GF-D8 (cell line): ENCODE data around the gene ODF4.
"Not testable (repeated sequence)": the region's sequence is repeated elsewhere in the genome, so short reads cannot be mapped to it uniquely, and the experiment has no call there.

Experiments used
- DNase-seq: peaks from one replicate; lab custom pipeline; 2025; lab: John Stamatoyannopoulos, UW

ODF4 gene

GRCh38 chr17:8326511-8327302 is 12.9 kb upstream of the ODF4 start:
- no peak for DNase-seq

DNA sequence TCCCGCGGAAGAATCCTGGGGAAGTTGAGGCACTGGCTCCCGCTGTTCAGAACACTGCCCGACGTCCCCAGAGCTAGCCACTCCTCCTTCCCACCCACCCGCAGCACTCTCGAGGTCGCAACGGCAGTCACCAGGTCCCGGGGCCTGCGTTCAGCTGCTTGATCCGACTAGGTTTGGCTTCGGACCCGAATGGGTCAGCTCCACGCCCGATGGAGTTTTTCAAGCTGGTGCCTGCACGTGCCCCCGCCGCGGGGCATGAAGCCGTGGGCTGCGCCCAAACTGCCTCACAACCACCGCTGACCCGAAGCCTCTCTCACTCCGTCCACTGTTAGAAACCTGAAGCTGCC is 12.4 kb upstream of the ODF4 start:
- no peak for DNase-seq

DNA sequence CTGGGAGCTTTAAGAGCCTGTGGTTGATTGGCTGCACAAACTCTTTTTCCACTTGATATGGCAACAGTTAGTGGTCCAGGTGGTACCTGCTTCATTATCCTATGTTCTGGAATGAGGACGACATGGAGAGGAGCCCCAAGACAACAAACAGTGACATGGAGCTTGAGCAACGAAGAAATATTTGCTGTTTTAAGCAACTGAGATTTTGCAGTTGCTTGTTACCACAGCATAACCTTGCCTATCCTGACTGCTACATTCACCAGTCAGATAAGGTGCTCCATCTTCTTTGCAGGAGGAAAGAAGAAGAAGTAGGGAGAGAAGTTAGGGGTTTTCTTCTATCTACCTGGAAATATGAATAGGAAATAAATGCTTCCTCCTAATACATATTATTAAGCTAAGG is 7.5 kb upstream of the ODF4 start:
- no peak for DNase-seq

DNA sequence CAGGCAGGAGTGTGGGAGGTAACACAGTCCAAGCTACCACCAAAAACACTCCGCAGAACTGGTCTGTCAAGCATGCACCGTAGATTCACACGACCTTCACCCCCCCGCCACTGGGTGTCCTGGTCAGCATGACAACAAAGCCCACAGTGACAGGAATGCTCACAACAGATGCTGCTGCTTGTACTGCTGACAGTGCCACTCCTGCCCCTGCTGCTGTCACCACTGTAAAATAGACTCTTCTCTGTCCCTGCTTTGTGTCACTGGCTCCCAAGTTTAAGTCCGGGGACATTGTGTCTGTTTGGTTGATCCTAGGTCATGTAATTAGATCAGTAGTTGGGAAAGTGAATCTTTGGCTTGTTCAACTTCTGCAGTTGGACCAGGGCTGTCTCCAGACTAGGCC is 7.0 kb upstream of the ODF4 start:
- no peak for DNase-seq

- no peak for DNase-seq
These were observed 6.4 kb upstream of the ODF4 start for GRCh38 chr17:8333281-8333680.

DNA sequence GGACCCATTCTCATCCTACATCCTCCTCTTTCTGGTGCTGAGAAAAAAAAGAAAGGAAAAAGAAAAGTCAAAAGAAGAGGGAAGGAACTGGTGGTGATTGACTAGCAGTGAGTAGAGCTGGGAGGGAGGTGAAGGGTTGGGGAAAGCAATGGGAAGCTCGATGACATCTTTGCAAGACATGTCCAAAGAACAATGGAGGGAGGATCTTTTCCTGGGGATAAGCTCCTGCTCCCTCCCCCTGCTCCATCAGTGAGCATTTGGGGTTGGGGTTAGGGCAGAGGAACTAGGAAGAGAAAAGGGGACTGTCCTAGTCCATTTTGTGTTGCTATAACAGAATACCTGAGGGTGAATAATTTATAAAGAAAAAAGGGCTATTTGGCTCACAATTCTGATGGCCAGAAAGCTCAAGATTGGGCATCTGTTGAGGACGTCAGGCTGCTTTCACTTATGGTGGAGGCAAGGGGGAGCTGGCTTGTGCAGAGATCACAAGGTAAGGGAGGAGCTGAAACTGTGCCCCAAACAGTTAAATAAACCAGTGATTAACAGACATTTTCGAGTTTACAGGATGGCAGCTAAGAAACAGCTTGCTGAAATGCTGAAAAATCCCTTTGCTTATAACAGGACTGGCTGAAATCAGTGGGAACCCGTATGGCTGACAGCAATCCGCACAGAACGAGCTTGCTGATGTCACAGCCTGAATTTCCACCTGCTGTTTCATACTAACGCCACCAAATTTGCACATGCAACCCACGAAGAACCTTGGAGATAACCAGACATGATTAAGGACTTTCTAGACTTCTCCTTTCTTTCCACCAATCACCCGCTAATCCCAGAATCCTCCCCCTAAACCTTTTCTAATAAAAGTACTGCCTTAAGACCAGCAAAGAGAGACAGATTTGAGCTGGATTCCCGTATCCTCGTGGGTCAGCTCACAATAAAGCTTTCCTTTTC is 1.6 kb upstream of the ODF4 start:
- peak; percentile 52 for DNase-seq

DNA sequence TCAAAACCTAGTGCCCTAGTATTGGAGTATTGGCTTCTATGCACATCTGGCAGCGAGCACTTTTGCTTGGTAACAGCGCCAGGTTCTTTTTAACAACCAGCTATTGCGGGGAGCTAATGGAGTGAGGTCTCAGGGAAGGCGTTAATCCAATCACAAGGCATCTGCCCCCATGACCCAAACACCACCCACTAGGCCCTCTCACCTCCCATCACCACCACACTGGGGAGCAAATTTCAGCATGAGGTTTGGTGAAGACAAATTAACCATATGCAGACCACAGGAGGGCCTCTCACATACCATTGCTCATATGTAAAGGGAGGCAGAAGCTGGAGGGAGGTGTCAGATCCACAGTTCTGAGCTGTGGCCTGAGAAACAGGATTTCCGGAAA is 893 bp upstream of the ODF4 start:
- DNase-seq = no peak

DNA sequence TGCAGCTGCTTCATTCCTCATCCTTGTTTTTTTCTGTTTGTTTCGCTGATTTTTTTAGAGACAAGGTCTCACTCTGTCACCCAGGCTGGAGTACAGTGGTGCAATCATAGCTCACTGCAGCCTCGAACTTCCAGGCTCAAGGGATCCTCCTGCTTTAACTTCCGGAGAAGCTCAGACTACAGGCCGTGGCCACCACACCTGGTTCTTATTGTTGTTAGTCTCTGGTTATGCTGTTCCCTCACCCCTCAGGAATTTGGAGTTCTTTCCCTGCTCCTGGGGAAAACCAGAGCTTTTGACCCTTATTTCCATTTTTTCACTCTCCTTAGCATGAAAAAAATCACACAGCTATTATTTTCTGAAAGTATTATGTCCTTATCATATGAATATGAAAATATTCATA is 1.8 kb downstream of the ODF4 start:
- no peak for DNase-seq

DNA sequence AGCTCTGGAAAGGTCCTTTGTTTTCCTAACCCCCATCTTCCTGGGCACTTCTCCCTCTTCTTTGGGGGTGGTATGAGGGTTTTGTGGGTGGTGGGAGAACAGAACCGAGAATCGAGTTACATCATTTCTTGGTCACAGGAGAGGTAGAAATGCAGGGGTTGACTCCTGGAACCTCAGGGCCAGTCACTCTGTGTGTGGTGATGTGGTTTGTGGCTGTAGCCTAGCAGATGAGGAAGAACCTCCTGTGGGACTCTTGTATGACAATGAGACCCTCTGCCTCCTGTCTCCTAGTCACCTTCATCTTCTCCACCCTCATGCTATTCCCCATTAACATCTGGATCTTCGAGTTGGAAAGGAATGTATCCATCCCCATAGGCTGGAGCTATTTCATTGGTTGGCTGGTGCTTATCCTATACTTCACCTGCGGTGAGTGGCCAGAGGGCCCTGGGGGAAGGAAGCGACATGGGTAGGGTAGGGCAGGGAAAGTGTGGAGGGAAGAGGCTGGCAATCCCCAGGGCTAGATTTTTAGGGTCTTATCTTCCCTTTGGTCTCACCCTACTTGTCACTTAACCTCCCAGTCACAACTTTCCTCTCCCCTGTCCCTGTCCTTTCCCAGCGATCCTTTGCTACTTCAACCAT is 5.5 kb downstream of the ODF4 start:
- no peak for DNase-seq

- no peak for DNase-seq
These were observed 6.5 kb downstream of the ODF4 start for GRCh38 chr17:8345951-8346665.

DNA sequence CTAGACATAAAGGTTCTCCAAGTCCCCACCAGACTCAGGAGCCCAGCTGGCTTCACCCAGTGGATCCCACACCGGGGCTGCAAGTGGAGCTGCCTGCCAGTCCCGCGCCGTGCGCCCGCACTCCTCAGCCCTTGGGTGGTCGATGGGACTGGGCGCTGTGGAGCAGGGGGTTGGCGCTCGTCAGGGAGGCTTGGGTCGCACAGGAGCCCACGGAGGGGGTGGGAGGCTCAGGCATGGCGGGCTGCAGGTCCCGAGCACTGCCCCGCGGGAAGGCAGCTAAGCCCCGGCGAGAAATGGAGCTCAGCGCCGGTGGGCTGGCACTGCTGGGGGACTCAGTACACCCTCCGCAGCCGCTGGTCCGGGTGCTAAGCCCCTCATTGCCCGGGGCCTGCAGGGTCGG is 7.4 kb downstream of the ODF4 start:
- not testable (repeated sequence) for DNase-seq

DNA sequence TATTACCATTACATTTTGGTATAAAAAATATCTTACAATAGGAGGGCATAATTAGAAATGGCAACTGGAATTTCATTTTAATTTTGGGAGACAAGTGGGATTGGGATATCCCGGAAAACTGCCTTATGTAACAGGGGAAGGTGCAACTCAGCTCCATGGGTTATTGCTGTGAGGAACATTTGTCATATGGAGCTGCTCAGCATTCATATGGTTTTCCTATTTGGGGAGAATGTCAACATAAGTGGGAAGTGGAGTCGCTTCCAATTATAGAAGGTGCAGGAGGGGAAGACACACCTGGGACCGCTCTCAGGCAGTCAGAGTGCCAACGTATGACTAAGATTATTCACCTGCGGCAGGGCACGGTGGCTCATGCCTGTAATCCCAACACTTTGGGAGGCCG is 10.7 kb downstream of the ODF4 start:
- no peak for DNase-seq

DNA sequence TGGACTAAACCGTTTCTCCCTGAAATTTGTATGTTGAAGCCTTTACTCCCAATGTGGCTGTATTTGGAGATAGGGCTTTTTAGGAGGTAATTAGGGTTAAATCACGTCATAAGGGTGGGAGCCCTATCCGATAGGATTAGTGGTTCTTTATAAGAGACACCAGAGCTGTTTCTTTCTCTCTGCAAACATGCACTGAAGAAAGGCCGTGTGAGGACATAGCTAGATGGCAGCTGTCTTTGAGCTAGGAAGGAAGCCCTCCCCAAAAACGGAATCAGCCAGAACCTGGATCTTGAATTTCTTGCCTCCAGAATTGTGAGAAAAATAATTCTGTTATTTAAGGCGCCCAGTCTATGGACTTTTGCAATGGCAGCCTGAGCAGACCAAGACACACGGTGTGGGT is 14.1 kb downstream of the ODF4 start:
- no peak for DNase-seq

DNA sequence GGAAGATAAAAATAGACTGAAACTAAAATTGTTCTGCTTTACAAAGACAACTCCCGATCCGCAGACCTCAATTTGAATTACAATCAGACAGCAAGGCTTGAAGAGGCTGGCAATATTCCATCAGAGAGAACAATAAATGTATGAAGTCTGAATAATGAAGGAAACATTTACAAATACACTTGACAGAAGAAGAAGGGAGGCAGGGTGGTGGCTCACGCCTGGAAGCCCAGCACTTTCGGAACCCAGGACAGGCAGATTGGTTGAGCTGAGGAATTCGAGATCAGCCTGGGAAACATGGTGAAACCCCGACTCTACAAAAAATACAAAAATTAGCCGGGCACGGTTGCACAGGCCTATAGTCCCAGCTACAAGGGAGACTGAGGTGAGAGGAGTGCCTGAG is 14.6 kb downstream of the ODF4 start:
- DNase-seq = no peak

- no peak for DNase-seq
These were observed 18.3 kb downstream of the ODF4 start for GRCh38 chr17:8357910-8358309.

DNA sequence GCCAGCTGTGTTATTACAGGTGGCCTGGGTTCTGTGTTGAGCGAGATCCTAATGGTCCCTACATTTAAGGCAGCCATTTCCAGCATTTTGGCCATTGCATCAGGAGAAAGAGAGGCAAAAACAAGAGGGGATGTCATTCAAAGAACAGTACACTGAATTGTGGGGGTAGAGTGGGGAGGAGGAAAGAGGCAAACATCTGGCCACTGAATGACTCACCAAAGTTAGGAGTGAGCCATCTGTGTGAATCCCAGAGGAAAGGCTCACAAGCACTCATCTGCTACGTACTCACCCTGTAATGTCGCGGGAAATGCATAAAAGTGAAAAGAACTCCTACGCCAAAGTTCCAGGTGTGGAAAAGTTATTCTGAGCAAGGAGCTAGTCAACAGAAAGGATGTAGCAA is 20.1 kb downstream of the ODF4 start:
- DNase-seq = no peak

- no peak for DNase-seq
These were observed 20.6 kb downstream of the ODF4 start for GRCh38 chr17:8360260-8360659.

- no peak for DNase-seq
These were observed 21.1 kb downstream of the ODF4 start for GRCh38 chr17:8360751-8361150.

DNA sequence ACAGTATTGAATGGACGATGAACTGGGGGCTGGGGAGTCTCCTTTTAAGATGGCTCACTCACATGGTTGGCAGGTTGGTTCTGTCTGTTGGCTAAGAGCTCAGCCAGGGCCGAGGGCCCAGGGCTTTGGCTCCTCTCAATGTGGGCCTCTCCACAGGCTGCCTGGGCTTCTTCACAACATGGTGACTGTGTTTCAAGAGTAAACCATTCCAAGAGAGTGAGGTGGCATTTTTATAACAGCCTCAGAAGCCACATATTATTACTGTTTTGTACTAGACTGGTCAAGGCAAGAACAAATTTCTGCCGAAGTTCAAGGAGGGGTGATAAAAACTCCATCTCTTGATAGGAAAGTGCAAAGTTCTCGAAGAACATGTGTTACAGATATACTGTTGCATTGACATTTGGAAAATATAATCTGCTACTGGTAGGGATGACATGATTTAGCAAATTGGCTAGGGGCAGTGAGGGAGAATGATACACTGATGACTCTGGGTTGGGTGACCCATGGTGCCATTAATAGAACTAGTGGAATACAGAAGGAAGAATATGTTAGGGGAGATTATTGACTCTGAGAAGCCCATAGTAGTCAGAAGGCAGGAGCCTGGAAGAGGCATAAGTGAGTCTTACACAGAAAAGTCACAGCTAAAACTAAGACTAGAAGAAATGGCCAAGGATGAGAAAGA is 23.2 kb downstream of the ODF4 start:
- DNase-seq = no peak

DNA sequence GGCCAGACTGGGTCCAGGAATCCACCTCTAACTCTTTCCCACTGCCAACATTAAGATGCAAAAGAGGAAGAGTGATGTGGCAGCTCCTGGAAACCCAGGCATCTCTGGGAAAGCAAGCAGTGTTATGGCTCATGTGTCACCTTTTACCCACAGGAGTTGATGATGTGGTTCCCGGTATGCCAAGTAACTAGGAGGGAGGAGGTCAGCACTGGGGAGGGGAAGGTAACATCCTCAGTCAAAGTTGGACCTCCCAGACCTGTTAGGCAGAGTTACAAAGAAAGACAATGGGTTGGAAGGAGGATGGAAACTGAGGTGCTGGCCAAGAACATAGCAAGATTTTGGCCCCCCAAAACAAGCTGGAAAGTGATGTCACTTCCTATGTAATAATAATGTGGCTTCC is 25.5 kb downstream of the ODF4 start:
- no peak for DNase-seq

DNA sequence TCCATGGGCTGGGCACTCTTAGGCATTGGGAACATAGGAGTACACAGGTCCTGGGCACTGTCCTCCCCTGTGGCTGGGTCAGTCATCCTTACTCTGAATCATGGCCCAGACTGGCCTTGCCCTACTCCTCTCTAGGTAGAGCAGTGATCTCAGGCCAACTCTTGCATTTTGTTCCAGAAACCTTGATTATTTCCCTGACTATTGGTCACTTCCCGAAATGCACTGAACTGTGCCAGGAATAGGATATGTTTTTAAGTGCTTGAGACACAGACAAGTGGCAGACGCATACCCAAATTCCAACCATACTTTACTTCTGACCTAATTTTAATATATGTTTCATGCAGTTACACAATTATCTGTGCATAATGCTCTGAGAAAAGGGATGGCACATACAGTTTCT is 26.6 kb downstream of the ODF4 start:
- no peak for DNase-seq

DNA sequence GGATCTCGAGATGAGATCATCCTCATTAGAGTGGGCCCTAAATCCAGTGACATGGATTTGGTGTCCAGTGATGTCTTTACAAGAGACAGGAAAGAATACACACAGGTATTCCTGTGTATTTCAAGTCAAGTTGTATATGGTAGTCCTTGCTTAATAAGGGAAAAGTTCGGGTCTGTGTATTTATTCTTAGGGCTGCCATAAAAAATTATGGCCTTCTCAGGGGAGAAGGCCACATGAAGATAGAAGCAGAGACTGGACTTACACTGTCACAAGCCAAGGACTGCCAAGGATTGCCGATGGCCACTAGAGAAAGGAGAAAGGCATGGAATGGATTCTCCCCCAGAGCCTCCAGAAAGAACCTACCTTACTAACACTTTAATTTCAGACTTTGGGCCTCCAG is 28.6 kb downstream of the ODF4 start:
- DNase-seq = no peak
